Right lobe of liver (tissue), 6 donors: Measurements from ENCODE around the gene ACTN4. TPM values are rescaled to one million over a fixed set of nuclear protein-coding genes. Genes with fewer than 3 reads are reported as not detected.
"Not testable (repeated sequence)": the region's sequence is repeated elsewhere in the genome, so short reads cannot be mapped to it uniquely, and the experiment has no call there.

ENCODE experiments used
- ATAC-seq, 4 donors: fragments of 200-7000 bp; cut with Tn5 transposase; one replicate each; pipeline ENCODE4 v1.9.1; 2020; ENCODE audit warnings: mild to moderate bottlenecking in 4 of 4, moderate library complexity in 4 of 4
- DNase-seq, 3 donors: peaks; one replicate each; pipeline ENCODE4 v3.0.0-alpha.2; 2020
- H3K27ac ChIP-seq, 3 donors: fragments of 200-600 bp; one replicate each; pipeline ENCODE4 v1.8.0; 2022
- H3K27me3 ChIP-seq, 2 donors: fragments of 200-600 bp; one replicate each; pipeline ENCODE4 v1.8.0; 2022
- H3K36me3 ChIP-seq, 4 donors: fragments of 200-600 bp; sonication (generic) in 1 of 4; one replicate each; pipeline versions ENCODE4 v1.5.1 to v1.8.0; 2017 to 2022; ENCODE audit warnings: control low read depth in 1 of 4
- H3K4me1 ChIP-seq, 4 donors: fragments of 200-600 bp; sonication (generic) in 1 of 4; one replicate each; pipeline versions ENCODE4 v1.5.1 to v1.8.0; 2017 to 2022; ENCODE audit warnings: control low read depth in 1 of 4
- H3K4me3 ChIP-seq, 3 donors: fragments of 200-600 bp; one replicate each; pipeline ENCODE4 v1.8.0; 2022
- H3K9me3 ChIP-seq, 4 donors: fragments of 200-600 bp; sonication (generic) in 1 of 4; one replicate each; pipeline versions ENCODE4 v1.5.1 to v1.8.0; 2017 to 2022; ENCODE audit warnings: control low read depth in 1 of 4
- POLR2A ChIP-seq: fragments of 450-650 bp; IDR thresholded peaks from one replicate; pipeline ENCODE4 v1.6.1; 2017; ENCODE audit warnings: antibody characterized with exemption, mild to moderate bottlenecking
- WGBS: methylation state at CpG from one replicate; pipeline ENCODE4 v1.1.6; 2018; ENCODE audit warnings: low coverage, low lambda C conversion rate; ENCODE audit not compliant: insufficient coverage; ENCODE audit errors: missing lambda C conversion rate; 5-methylcytosine and 5-hydroxymethylcytosine counted together
- intact Hi-C, 2 donors: fragments of 100-400 bp; cut with DNase I; formaldehyde crosslinking; loops; one replicate each; pipeline versions ENCODE4 v1.11.2 to v1.14.1; 2022
- total RNA-seq, 6 experiments: library from RNA; depleted of rRNA in 2 of 6; stranded (reverse); fragments of >200 nt in 2 of 6; fragmentation: NEBNext Ultra II Directional in 3 of 6; extraction: Animal tissue kit (Norgen Biotek cat#: 25700) in 3 of 6; gene quantifications; one replicate each; pipeline versions ENCODE4 v1.1.0 to v1.2.4, GENCODE V29; 2016 to 2023
- TF ChIP-seq, protein P1 (sequence below), 4 donors: fragments of 200-600 bp in 3 of 4; fragments of 450-650 bp in 1 of 4; IDR thresholded peaks; one replicate each; pipeline versions ENCODE4 v1.5.1 to v1.8.0; 2016 to 2022; ENCODE audit warnings: antibody characterized with exemption in 4 of 4, mild to moderate bottlenecking in 2 of 4
- donor health status: DM: no; HTN: yes; CAD: no.
- donor health status: DM: no; HTN: no; CAD: no.
- donor health status: DM: no; HTN: no; CAD: no.
- donor health status: DM: no; HTN: yes; CAD: no.
- donor health status: DM: no; HTN: yes; CAD: no.

Gene ACTN4
- total RNA-seq, 6 experiments from 2014 or later, result 142 to 306 (median 201) TPM

DNA sequence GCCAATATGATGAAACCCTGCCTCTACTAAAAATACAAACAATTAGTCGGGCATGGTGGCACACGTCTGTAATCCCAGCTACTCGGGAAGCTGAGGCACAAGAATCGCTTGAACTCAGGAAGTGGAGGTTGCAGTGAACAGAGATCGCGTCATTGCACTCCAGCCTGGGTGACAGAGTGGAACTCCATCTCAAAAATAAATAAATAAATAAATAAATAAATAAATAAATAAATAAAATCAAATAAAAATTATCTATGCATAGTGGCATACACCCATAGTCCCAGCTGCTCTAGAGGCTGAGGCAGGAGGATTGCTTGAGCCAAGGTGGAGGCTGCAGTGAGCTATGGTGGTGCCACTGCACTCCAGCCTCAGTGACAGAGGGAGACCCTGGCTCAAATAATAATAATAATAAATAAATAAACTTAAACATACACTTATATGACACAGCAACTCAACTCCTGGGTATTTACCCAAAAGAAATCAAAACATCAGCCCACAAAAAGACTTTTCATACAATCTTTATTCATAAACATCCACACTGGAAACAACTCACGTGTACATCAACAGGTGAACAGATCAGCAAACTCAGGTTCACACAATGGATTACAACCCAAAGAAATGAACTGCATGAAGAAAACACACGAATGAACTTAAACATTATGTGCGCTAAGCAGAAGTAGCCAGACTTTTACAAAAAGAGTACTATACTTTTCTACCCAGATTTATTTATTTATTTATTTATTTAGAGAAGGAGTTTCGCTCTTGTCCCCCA lies 119.0 kb downstream of the ACTN4 start:
- no peaks in the 10 kb centered on the region for H3K27me3 ChIP-seq
- ATAC-seq, result no peak
- H3K27ac ChIP-seq, result no peak overlapping the region
- peak in 1 of 3 donors; percentile 2 for DNase-seq
- intact Hi-C loops, result no loop called here
- no peak overlapping the region for H3K4me3 ChIP-seq
- H3K9me3 ChIP-seq, result no peaks in the 10 kb centered on the region
- peaks cover 0 to 9% (median 0%) of the 10 kb centered on the region in 4 donors for H3K4me1 ChIP-seq
- 84% methylated on average over 10 of the region's 10 CpGs for WGBS
- TF ChIP-seq POLR2A, result no peak
- TF ChIP-seq, protein P1, sequence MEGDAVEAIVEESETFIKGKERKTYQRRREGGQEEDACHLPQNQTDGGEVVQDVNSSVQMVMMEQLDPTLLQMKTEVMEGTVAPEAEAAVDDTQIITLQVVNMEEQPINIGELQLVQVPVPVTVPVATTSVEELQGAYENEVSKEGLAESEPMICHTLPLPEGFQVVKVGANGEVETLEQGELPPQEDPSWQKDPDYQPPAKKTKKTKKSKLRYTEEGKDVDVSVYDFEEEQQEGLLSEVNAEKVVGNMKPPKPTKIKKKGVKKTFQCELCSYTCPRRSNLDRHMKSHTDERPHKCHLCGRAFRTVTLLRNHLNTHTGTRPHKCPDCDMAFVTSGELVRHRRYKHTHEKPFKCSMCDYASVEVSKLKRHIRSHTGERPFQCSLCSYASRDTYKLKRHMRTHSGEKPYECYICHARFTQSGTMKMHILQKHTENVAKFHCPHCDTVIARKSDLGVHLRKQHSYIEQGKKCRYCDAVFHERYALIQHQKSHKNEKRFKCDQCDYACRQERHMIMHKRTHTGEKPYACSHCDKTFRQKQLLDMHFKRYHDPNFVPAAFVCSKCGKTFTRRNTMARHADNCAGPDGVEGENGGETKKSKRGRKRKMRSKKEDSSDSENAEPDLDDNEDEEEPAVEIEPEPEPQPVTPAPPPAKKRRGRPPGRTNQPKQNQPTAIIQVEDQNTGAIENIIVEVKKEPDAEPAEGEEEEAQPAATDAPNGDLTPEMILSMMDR (IDR thresholded peaks at IDR 0.05), result no peak
- no peaks in the 10 kb centered on the region for H3K36me3 ChIP-seq

DNA sequence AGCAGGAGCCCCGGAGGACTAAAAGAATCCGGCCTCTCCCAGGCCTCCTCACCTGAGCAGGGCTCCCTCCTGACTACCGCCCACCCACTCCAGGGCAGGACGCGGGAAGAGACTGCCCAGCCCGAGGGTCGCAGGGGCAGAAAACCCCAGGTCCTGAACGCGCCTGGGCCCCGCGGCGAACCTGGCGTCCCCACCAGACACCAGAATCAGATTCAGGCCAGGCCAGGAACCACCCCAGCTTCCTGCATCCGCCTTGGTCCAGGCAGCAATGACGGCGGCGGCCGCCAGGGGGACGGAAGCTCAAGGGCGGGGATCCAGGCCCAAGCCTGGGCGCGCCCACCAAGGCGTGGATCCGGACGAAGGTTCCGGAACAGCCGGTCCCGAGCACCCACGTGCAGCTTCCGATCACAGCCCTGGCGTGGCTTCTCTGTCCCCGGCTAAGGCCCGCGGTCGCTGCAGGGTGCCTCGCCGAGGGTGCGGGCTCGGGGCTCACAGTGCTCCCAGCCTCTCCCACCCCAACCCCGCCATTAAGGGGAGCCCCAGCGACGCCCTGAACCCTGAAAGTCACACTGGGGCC lies 122.3 kb downstream of the ACTN4 start:
- Histone ChIP-seq H3K27ac (peak overlapping the region in 1 of 3 donors; percentile 39), H3K9me3 (no peaks in the 10 kb centered on the region), H3K4me3 (peak overlapping the region in 1 of 3 donors; percentile 29), H3K27me3 (no peaks in the 10 kb centered on the region), H3K36me3 (no peaks in the 10 kb centered on the region), H3K4me1 (no peaks in the 10 kb centered on the region)
- ATAC-seq (peak; percentile 77 to 89 (median 82)), DNase-seq (peak; percentile 79 to 88 (median 85))
- intact Hi-C loops, result no loop called here
- WGBS, result 80% methylated on average over 1 of the region's 42 CpGs
- TF ChIP-seq, protein P1 (IDR thresholded peaks at IDR 0.05), result peak; percentile 39 to 67 (median 58)
- TF ChIP-seq POLR2A, result no peak

DNA sequence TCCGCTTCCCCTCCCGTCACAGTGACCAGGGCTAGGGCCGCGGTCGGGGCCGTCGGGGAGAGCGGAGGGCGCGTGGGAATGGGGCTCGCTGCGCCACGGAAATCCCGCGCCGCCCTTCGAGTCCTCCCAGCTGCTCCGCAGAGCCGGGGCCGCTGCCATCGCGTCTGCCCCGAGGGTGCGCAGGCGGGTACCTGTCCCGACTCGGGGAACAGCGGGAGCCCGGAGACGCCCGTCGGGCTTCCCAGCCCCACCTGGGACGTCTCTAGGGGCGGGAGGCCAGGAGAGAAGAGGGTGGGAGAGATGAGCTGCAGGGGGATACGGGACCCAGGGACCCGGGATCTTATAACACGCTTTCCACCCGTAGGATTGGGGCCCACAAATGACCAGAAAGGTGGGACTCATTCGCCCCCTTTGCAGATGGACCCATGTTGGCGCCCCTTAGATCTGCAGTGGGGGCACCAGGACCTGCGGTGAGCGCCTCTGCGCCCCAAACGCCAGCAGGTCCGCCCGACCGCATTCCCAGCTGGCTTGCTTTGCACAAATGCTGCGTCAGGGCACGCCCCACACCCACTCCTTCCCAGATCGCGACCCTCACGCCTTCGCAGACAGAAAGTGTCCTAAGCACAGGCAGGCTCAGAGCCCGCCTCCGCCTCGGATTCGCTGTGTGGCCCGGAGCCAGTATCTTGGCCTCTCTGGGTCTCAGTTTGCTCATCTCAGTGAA lies 122.9 kb downstream of the ACTN4 start:
- intact Hi-C loops, result not testable (repeated sequence)
- H3K27ac ChIP-seq, result peak overlapping the region in 1 of 3 donors; percentile 39

DNA sequence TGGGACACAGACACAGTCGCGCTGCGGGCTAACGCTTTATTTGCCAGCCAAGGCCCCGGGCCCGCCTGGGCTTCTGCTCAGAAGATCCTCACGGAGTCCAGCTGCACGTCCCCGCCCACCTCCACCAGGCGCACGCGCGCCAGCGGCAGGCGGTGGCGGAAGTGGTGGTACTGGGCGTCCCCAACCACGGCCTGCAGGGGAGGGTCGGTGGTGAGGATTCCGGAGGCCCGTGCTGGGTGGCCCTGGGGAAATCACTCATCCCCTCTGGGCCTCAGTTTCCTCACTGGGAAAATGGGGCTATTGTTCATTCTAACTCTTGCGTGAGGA lies 123.5 kb downstream of the ACTN4 start:
- H3K4me3 ChIP-seq, H3K36me3 ChIP-seq, H3K27me3 ChIP-seq, DNase-seq, H3K9me3 ChIP-seq, H3K27ac ChIP-seq, intact Hi-C loops, H3K4me1 ChIP-seq: not testable (repeated sequence)
- ATAC-seq, result peak; percentile 76 to 87 (median 84)
- no CpG with 5 or more reads among the region's 22 CpGs for WGBS

More for the DNA sequence above, 122.9 kb downstream of the ACTN4 start:
- WGBS, result no CpG with 5 or more reads among the region's 58 CpGs
- DNase-seq, H3K4me1 ChIP-seq, H3K27me3 ChIP-seq, H3K36me3 ChIP-seq, H3K9me3 ChIP-seq: not testable (repeated sequence)
- ATAC-seq, result peak; percentile 3 to 25 (median 13)
- H3K4me3 ChIP-seq, result peak overlapping the region in 1 of 3 donors; percentile 29

DNA sequence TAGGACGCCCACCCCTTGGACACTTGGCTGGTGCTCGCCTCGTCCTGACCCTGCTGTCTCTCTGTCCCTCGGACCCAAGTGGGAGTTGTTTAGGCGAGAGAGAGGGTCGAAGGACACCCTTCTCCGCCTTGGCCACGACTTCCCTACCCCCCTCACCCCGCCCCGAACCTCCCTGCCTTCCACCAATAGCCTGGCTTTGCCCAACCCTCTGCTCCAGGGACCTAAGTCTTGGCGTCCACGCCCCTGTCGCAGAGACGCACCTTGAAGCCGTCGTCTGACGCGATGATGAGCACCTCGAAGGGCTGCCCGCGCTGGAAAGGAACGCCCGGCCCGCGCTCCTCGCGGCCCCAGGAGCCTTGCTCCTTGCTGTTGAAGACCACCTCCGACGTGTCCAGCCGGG lies 124.1 kb downstream of the ACTN4 start:
- intact Hi-C loops, H3K4me1 ChIP-seq, H3K27ac ChIP-seq, H3K27me3 ChIP-seq, ATAC-seq, H3K9me3 ChIP-seq, DNase-seq, H3K36me3 ChIP-seq, H3K4me3 ChIP-seq: not testable (repeated sequence)
- WGBS, result no CpG with 5 or more reads among the region's 30 CpGs
